ENCODE measurements around the gene TAF11L13. TPM values are rescaled to one million over a fixed set of nuclear protein-coding genes. Genes with fewer than 3 reads are reported as not detected.
"Not testable (repeated sequence)": the region's sequence is repeated elsewhere in the genome, so short reads cannot be mapped to it uniquely, and the experiment has no call there.

Gene TAF11L13
- total RNA-seq, 2 donors from 2014 or later, result not detected

GRCh38 chr5:17634160-17634559 is 2.3 kb downstream of the TAF11L13 start, which contains the start of gene TAF11L14:
Gene TAF11L14 (plus strand): TSS chr5:17634460.
- H3K9me3 ChIP-seq (ENCODE audit: control insufficient read depth, low read length), result no peaks in the 10 kb centered on the region
- H3K4me3 ChIP-seq (ENCODE audit: low read length), result no peak within 1 kb of the TSS
- H3K9ac ChIP-seq (ENCODE audit: extremely low read depth, low read length, poor library complexity, severe bottlenecking), result no peak within 1 kb of the TSS
- TF ChIP-seq CTCF (conservative IDR thresholded peaks at IDR 0.05), result no peak
- H3K36me3 ChIP-seq (ENCODE audit: control insufficient read depth, insufficient read depth, low read length), result no peaks in the 10 kb centered on the region
- Mint-ChIP-seq H3K36me3 (ENCODE audit: low read depth) (no peaks in the 10 kb centered on the region), H3K9me3 (no peaks in the 10 kb centered on the region), H3K4me1 (no peaks in the 10 kb centered on the region), H3K27me3 (ENCODE audit: insufficient read depth) (no peaks in the 10 kb centered on the region), H3K4me3 (no peak within 1 kb of the TSS), H3K27ac (no peak within 1 kb of the TSS)
- H3K27ac ChIP-seq (ENCODE audit: low read depth, low read length), result no peak within 1 kb of the TSS
- H3K4me1 ChIP-seq (ENCODE audit: control insufficient read depth, insufficient read depth, low read length), result no peaks in the 10 kb centered on the region
- no peaks in the 10 kb centered on the region for H3K27me3 ChIP-seq (ENCODE audit: control insufficient read depth, insufficient read depth, low read length, poor library complexity, severe bottlenecking)
- no peak for DNase-seq
- 87 to 96% methylated on average over 4 to 5 of the region's 5 CpGs for WGBS, 2 experiments (ENCODE audit: insufficient coverage in 1 of 2, insufficient read length in 1 of 2)

- H3K4me3 Mint-ChIP-seq; H3K27ac Mint-ChIP-seq; H3K9ac ChIP-seq (ENCODE audit: extremely low read depth, low read length, poor library complexity, severe bottlenecking); H3K4me1 ChIP-seq (ENCODE audit: control insufficient read depth, insufficient read depth, low read length); H3K27me3 ChIP-seq (ENCODE audit: control insufficient read depth, insufficient read depth, low read length, poor library complexity, severe bottlenecking); H3K4me3 ChIP-seq (ENCODE audit: low read length); H3K9me3 ChIP-seq (ENCODE audit: control insufficient read depth, low read length); H3K9me3 Mint-ChIP-seq; H3K27ac ChIP-seq (ENCODE audit: low read depth, low read length); H3K27me3 Mint-ChIP-seq (ENCODE audit: insufficient read depth); DNase-seq; H3K36me3 ChIP-seq (ENCODE audit: control insufficient read depth, insufficient read depth, low read length); H3K36me3 Mint-ChIP-seq (ENCODE audit: low read depth); H3K4me1 Mint-ChIP-seq: not testable (repeated sequence)
- WGBS, 2 experiments (ENCODE audit: insufficient coverage in 1 of 2, insufficient read length in 1 of 2), result 93 to 100% methylated on average over 6 to 10 of the region's 10 CpGs
These were observed 17.3 kb downstream of the TAF11L13 start for GRCh38 chr5:17649232-17649631.

- H3K4me3 ChIP-seq (ENCODE audit: low read length); H3K27me3 ChIP-seq (ENCODE audit: control insufficient read depth, insufficient read depth, low read length, poor library complexity, severe bottlenecking); H3K27ac Mint-ChIP-seq; H3K9me3 Mint-ChIP-seq; H3K4me1 Mint-ChIP-seq; H3K27me3 Mint-ChIP-seq (ENCODE audit: insufficient read depth); H3K4me3 Mint-ChIP-seq; H3K9ac ChIP-seq (ENCODE audit: extremely low read depth, low read length, poor library complexity, severe bottlenecking); H3K36me3 ChIP-seq (ENCODE audit: control insufficient read depth, insufficient read depth, low read length); H3K9me3 ChIP-seq (ENCODE audit: control insufficient read depth, low read length); H3K27ac ChIP-seq (ENCODE audit: low read depth, low read length); H3K4me1 ChIP-seq (ENCODE audit: control insufficient read depth, insufficient read depth, low read length); H3K36me3 Mint-ChIP-seq (ENCODE audit: low read depth): not testable (repeated sequence)
- 96 to 97% methylated on average over 6 to 32 of the region's 32 CpGs for WGBS, 2 experiments (ENCODE audit: insufficient coverage in 1 of 2, insufficient read length in 1 of 2)
- peak; percentile 15 for TF ChIP-seq CTCF (conservative IDR thresholded peaks at IDR 0.05)
- DNase-seq, result peak; percentile 57
These were observed 23.4 kb downstream of the TAF11L13 start for GRCh38 chr5:17655201-17655759.

GRCh38 chr5:17655921-17656320 is 24.0 kb downstream of the TAF11L13 start:
- Mint-ChIP-seq H3K27me3 (ENCODE audit: insufficient read depth) (no peaks in the 10 kb centered on the region), H3K27ac (no peak overlapping the region), H3K9me3 (peaks cover 2% of the 10 kb centered on the region), H3K4me1 (no peaks in the 10 kb centered on the region), H3K4me3 (no peak overlapping the region), H3K36me3 (ENCODE audit: low read depth) (no peaks in the 10 kb centered on the region)
- TF ChIP-seq CTCF (conservative IDR thresholded peaks at IDR 0.05), result no peak
- DNase-seq, result no peak
- Histone ChIP-seq H3K27me3 (ENCODE audit: control insufficient read depth, insufficient read depth, low read length, poor library complexity, severe bottlenecking) (no peaks in the 10 kb centered on the region), H3K9me3 (ENCODE audit: control insufficient read depth, low read length) (no peaks in the 10 kb centered on the region), H3K4me1 (ENCODE audit: control insufficient read depth, insufficient read depth, low read length) (no peaks in the 10 kb centered on the region), H3K4me3 (ENCODE audit: low read length) (no peak overlapping the region), H3K9ac (ENCODE audit: extremely low read depth, low read length, poor library complexity, severe bottlenecking) (no peak overlapping the region), H3K36me3 (ENCODE audit: control insufficient read depth, insufficient read depth, low read length) (no peaks in the 10 kb centered on the region), H3K27ac (ENCODE audit: low read depth, low read length) (no peak overlapping the region)
- 74 to 80% methylated on average over 2 to 6 of the region's 6 CpGs for WGBS, 2 experiments (ENCODE audit: insufficient coverage in 1 of 2, insufficient read length in 1 of 2)
